Fibroblast of the aortic adventitia (primary cell): ENCODE data around the gene DOCK10. TPM values are rescaled to one million over a fixed set of nuclear protein-coding genes. Genes with fewer than 3 reads are reported as not detected.

Experiments
- DNase-seq: peaks from one replicate; pipeline ENCODE4 v3.0.0-alpha.2; 2010; ENCODE audit warnings: low read depth
- H3K4me3 ChIP-seq: 2 replicates; pipeline ENCODE4 v1.5.1; 2011; ENCODE audit warnings: low read depth, mild to moderate bottlenecking, control low read depth, low read length, moderate library complexity
- total RNA-seq: library from RNA; depleted of rRNA; stranded (reverse); fragments of >200 nt; gene quantifications from 2 replicates; pipeline ENCODE4 v1.2.3, GENCODE V29; 2012; ENCODE audit warnings: low replicate concordance
- TF ChIP-seq, protein P1 (sequence below): IDR thresholded peaks from 2 replicates; pipeline ENCODE4 v1.5.1; 2011; ENCODE audit warnings: mild to moderate bottlenecking, low read length, control low read depth, inconsistent platforms; ENCODE audit not compliant: insufficient read depth

DOCK10 gene
- total RNA-seq, 1 donor = 66.2 TPM

DNA sequence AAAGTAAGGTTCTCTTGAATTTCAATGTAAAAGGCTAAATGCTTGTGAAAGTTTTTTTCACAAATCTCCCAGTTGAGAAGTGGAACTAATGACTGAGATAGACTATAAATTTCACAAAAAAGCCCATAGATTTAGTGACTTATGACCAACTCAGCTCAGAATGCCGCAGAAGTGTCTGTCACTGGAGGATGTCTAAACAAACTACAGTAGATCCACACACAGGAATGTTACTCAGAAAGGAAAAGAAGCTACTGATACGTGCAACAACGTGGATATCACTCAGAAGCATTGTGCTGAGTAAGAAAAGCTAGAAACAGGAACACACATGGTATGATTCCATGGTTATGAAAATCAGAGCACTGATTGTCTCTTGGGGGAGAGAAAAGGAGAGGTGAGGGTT, 151.9 kb downstream of the DOCK10 start:
- no peak for DNase-seq
- TF ChIP-seq, protein P1, sequence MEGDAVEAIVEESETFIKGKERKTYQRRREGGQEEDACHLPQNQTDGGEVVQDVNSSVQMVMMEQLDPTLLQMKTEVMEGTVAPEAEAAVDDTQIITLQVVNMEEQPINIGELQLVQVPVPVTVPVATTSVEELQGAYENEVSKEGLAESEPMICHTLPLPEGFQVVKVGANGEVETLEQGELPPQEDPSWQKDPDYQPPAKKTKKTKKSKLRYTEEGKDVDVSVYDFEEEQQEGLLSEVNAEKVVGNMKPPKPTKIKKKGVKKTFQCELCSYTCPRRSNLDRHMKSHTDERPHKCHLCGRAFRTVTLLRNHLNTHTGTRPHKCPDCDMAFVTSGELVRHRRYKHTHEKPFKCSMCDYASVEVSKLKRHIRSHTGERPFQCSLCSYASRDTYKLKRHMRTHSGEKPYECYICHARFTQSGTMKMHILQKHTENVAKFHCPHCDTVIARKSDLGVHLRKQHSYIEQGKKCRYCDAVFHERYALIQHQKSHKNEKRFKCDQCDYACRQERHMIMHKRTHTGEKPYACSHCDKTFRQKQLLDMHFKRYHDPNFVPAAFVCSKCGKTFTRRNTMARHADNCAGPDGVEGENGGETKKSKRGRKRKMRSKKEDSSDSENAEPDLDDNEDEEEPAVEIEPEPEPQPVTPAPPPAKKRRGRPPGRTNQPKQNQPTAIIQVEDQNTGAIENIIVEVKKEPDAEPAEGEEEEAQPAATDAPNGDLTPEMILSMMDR = no peak
- H3K4me3 ChIP-seq = no peak overlapping the region

DNA sequence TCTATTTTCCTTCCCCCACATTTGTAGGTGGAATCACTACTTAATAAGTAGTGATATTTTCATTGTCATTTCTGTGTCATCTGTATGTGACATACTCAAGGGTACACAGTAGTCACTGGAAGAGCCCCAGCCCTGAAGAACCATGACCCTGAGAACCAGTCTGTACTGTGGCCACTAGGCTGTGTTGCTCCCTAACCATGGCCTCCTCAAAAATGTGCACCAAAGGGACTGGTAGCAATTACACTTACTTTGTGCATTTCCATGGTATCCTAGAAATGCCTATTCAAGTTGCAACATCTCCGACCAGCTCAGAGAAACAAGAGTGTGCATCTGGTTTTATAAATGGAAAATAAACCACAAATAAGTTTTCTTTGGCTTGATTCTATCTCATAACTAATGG, 155.1 kb downstream of the DOCK10 start:
- peak; percentile 75 for DNase-seq
- H3K4me3 ChIP-seq = no peak overlapping the region
- TF ChIP-seq, protein P1 = peak; percentile 41

DNA sequence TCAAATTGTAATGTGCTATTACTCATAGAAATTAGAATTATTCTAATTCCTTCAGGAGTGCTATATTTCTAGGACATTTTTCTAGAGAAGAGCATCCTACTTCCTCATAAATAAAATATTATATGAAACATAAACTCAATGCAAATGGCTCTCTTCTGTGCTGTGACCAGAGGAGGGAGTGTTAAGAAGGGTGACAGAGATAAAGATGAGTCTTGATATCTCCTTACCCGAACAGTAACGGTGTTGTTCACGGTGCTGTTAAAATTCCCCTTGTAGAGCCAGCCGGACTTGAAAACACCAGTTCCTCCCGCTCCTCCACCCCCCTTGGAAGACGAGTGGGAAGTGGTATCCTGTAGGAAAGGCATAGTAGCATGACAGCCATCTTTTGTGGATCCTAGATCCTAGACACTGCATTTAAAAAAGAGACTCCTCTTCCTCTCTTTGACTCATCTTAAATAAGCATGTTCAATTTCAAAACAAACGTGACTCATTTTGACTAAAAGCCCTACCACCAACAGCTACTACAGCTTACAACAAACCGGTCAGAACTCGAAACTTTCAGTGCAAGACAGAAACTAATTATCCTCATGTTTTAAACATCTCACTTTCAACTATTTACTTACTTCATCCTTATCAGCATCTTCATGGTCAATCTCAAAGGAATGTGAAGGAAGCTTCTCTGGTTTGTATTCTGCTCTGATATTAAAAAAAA, 156.3 kb downstream of the DOCK10 start:
- TF ChIP-seq, protein P1 = no peak
- H3K4me3 ChIP-seq = no peak overlapping the region
- DNase-seq = peak; percentile 74

DNA sequence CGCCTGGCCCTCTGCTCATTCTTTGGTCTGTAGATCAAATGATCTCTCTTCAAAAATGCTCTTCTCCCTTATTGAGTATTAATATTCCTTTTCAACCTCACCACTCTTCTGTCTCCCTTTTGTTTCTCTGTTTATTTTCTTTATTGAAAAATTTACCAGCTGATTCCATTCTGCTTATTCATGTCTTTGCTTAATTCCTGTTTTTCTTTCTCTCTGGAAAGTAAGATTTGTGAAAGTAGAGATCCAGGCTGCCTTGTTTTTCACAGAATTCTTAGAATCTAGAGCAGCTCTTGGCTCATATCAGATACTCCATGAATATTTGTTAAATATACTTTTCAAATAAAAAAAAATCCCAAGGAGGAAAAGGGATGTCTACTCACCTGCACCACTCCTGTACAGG, 157.0 kb downstream of the DOCK10 start:
- TF ChIP-seq, protein P1 = no peak
- DNase-seq = no peak
- no peak overlapping the region for H3K4me3 ChIP-seq

DNA sequence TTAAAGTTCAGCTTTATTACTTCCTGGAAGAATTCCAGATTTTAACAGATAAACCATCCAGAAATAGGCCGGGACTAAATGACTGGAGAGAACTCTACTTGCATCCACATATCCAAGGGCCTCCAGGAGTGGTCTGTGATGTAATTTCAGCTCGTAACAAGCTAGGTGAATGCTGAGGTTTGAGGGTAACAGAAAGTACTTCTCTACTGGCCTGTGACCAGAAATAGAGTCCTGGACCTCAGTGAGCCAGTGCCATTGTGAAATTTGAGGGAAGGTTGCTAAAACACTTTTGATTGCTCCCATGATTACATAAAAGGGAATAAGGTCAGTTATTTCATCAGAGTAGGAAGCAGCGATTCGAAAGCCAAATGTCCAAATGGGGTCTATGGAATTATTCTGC, 158.1 kb downstream of the DOCK10 start:
- peak; percentile 72 for DNase-seq
- TF ChIP-seq, protein P1 = no peak
- no peak overlapping the region for H3K4me3 ChIP-seq

DNA sequence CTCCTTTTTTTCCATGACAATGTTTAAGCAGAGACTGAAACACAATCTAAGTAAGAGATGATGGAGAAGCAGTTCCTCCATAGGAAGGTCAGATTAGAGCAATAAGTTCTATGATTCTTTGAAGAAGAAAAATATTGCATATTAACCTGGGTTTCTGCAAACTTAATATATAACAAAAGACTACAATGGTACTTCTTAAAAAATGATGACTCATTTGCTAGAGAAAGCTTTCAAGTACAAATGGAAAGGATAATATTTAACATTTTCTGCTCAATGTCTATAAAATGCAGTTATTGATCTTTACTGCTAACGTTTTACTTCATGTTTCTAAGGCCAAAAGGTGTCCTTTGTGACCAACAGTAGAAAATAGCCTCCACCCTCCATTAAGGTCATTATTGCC, 158.6 kb downstream of the DOCK10 start:
- no peak for DNase-seq
- TF ChIP-seq, protein P1 = no peak

DNA sequence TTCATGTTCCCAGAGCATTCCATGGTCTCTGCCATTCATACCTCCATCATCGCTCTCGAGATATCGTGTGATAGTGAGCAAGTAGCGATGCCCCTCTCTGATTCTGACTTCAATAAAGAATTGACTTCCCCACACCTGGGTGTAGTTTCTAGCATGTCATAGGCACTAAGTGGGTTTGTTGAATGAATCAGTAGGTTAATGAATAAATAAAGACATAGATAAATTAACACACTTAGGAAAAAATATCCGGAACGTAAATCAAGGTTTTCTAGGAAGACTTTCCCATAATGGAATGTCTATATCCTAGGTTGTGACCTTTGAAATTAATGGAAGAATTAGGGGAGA, 159.1 kb downstream of the DOCK10 start:
- DNase-seq = no peak
- no peak overlapping the region for H3K4me3 ChIP-seq
- TF ChIP-seq, protein P1 = no peak

More for the DNA sequence above, 158.6 kb downstream of the DOCK10 start:
- no peak overlapping the region for H3K4me3 ChIP-seq
